Stimulated activated memory B cell treated with anti-CD40 and anti-IgM and Interleukin-4, amounts not matched to agents 10 μg/mL and 1 μg/mL and 100 μg/mL, for 72 hours (primary cell): ENCODE measurements around the gene UNC50.

Experiments
- ATAC-seq: fragments of 150-1000 bp; cut with Tn5 transposase; 2 replicates; pipeline ENCODE4 v1.10.0; 2021
- H3K27ac Mint-ChIP-seq: one replicate; pipeline ENCODE4 v1.8.0; 2022; ENCODE audit warnings: mild to moderate bottlenecking, mixed read lengths
- H3K27me3 Mint-ChIP-seq: one replicate; pipeline ENCODE4 v1.8.0; 2022; ENCODE audit warnings: mixed read lengths
- H3K36me3 Mint-ChIP-seq: one replicate; pipeline ENCODE4 v1.8.0; 2022; ENCODE audit warnings: mixed read lengths
- H3K4me1 Mint-ChIP-seq: one replicate; pipeline ENCODE4 v1.8.0; 2022; ENCODE audit warnings: mixed read lengths
- H3K4me3 Mint-ChIP-seq: one replicate; pipeline ENCODE4 v1.8.0; 2022; ENCODE audit warnings: mild to moderate bottlenecking, moderate library complexity, mixed read lengths
- H3K9me3 Mint-ChIP-seq: one replicate; pipeline ENCODE4 v1.8.0; 2022; ENCODE audit warnings: mixed read lengths

Gene UNC50

GRCh38 chr2:98608116-98608961 is at the start of gene UNC50, which contains the start of gene COA5:
UNC50 (plus strand) TSS chr2:98608589; CDS start chr2:98609760, 1,171 bp downstream.
COA5 (minus strand) TSS chr2:98608512; CDS start chr2:98608405, 107 bp downstream.
- H3K4me3 Mint-ChIP-seq = peak within 1 kb of the TSS; percentile 84
- H3K27ac Mint-ChIP-seq = peak within 1 kb of the TSS; percentile 97
- H3K36me3 Mint-ChIP-seq = peaks cover 11% of the 10 kb centered on the region
- no peaks in the 10 kb centered on the region for H3K27me3 Mint-ChIP-seq
- peaks cover 48% of the 10 kb centered on the region for H3K4me1 Mint-ChIP-seq
- peak; percentile 93 for ATAC-seq
- no peaks in the 10 kb centered on the region for H3K9me3 Mint-ChIP-seq

GRCh38 chr2:98558852-98559530 is 49.4 kb upstream of the UNC50 start:
- H3K4me1 Mint-ChIP-seq = peaks cover 48% of the 10 kb centered on the region
- peak overlapping the region; percentile 75 for H3K27ac Mint-ChIP-seq
- ATAC-seq = no peak
- peaks cover 45% of the 10 kb centered on the region for H3K36me3 Mint-ChIP-seq
- H3K27me3 Mint-ChIP-seq = no peaks in the 10 kb centered on the region
- H3K9me3 Mint-ChIP-seq = no peaks in the 10 kb centered on the region
- H3K4me3 Mint-ChIP-seq = no peak overlapping the region

GRCh38 chr2:98559581-98559980 is 48.8 kb upstream of the UNC50 start:
- no peak for ATAC-seq
- Mint-ChIP-seq H3K4me3 (no peak overlapping the region), H3K27ac (peak overlapping the region; percentile 75), H3K36me3 (peaks cover 43% of the 10 kb centered on the region), H3K27me3 (no peaks in the 10 kb centered on the region), H3K4me1 (peaks cover 42% of the 10 kb centered on the region), H3K9me3 (no peaks in the 10 kb centered on the region)

- Mint-ChIP-seq H3K9me3 (no peaks in the 10 kb centered on the region), H3K4me1 (peaks cover 35% of the 10 kb centered on the region), H3K27ac (peak overlapping the region; percentile 75), H3K27me3 (no peaks in the 10 kb centered on the region), H3K36me3 (peaks cover 37% of the 10 kb centered on the region), H3K4me3 (no peak overlapping the region)
- ATAC-seq = no peak
These were observed 48.1 kb upstream of the UNC50 start for GRCh38 chr2:98560256-98560771.

- Mint-ChIP-seq H3K9me3 (no peaks in the 10 kb centered on the region), H3K27me3 (no peaks in the 10 kb centered on the region), H3K4me3 (no peak overlapping the region), H3K36me3 (peaks cover 37% of the 10 kb centered on the region), H3K27ac (peak overlapping the region; percentile 75), H3K4me1 (peaks cover 28% of the 10 kb centered on the region)
- ATAC-seq = no peak
These were observed 47.4 kb upstream of the UNC50 start for GRCh38 chr2:98561018-98561417.

- no peak overlapping the region for H3K4me3 Mint-ChIP-seq
- ATAC-seq = no peak
- no peaks in the 10 kb centered on the region for H3K9me3 Mint-ChIP-seq
- peaks cover 19% of the 10 kb centered on the region for H3K4me1 Mint-ChIP-seq
- H3K27ac Mint-ChIP-seq = no peak overlapping the region
- no peaks in the 10 kb centered on the region for H3K27me3 Mint-ChIP-seq
- H3K36me3 Mint-ChIP-seq = peaks cover 48% of the 10 kb centered on the region
These were observed 46.3 kb upstream of the UNC50 start for GRCh38 chr2:98561902-98562695.

- H3K27ac Mint-ChIP-seq = no peak overlapping the region
These were observed 45.0 kb upstream of the UNC50 start for GRCh38 chr2:98563394-98563793.

GRCh38 chr2:98564541-98565132 is 43.8 kb upstream of the UNC50 start:
- no peak for ATAC-seq
- no peaks in the 10 kb centered on the region for H3K9me3 Mint-ChIP-seq
- H3K4me1 Mint-ChIP-seq = peaks cover 7% of the 10 kb centered on the region
- peaks cover 43% of the 10 kb centered on the region for H3K36me3 Mint-ChIP-seq
- H3K27ac Mint-ChIP-seq = no peak overlapping the region
- no peaks in the 10 kb centered on the region for H3K27me3 Mint-ChIP-seq
- H3K4me3 Mint-ChIP-seq = no peak overlapping the region

More at GRCh38 chr2:98563394-98563793, 45.0 kb upstream of the UNC50 start:
- peaks cover 46% of the 10 kb centered on the region for H3K36me3 Mint-ChIP-seq
- H3K4me3 Mint-ChIP-seq = no peak overlapping the region
- H3K4me1 Mint-ChIP-seq = peaks cover 13% of the 10 kb centered on the region
- no peaks in the 10 kb centered on the region for H3K9me3 Mint-ChIP-seq
- no peak for ATAC-seq
- H3K27me3 Mint-ChIP-seq = no peaks in the 10 kb centered on the region

GRCh38 chr2:98565286-98565860 is 43.0 kb upstream of the UNC50 start:
- no peaks in the 10 kb centered on the region for H3K9me3 Mint-ChIP-seq
- no peak for ATAC-seq
- H3K27me3 Mint-ChIP-seq = no peaks in the 10 kb centered on the region
- H3K27ac Mint-ChIP-seq = no peak overlapping the region
- peaks cover 51% of the 10 kb centered on the region for H3K36me3 Mint-ChIP-seq
- no peak overlapping the region for H3K4me3 Mint-ChIP-seq
- peaks cover 4% of the 10 kb centered on the region for H3K4me1 Mint-ChIP-seq

GRCh38 chr2:98565941-98566340 is 42.4 kb upstream of the UNC50 start:
- H3K27me3 Mint-ChIP-seq = no peaks in the 10 kb centered on the region
- peaks cover 54% of the 10 kb centered on the region for H3K36me3 Mint-ChIP-seq
- ATAC-seq = no peak
- no peak overlapping the region for H3K4me3 Mint-ChIP-seq
- no peak overlapping the region for H3K27ac Mint-ChIP-seq
- H3K4me1 Mint-ChIP-seq = peaks cover 4% of the 10 kb centered on the region
- no peaks in the 10 kb centered on the region for H3K9me3 Mint-ChIP-seq

GRCh38 chr2:98568161-98568956 is 40.0 kb upstream of the UNC50 start:
- H3K36me3 Mint-ChIP-seq = peaks cover 49% of the 10 kb centered on the region
- H3K4me3 Mint-ChIP-seq = no peak overlapping the region
- H3K4me1 Mint-ChIP-seq = peaks cover 4% of the 10 kb centered on the region
- H3K27me3 Mint-ChIP-seq = no peaks in the 10 kb centered on the region
- no peaks in the 10 kb centered on the region for H3K9me3 Mint-ChIP-seq
- H3K27ac Mint-ChIP-seq = no peak overlapping the region
- ATAC-seq = no peak

- ATAC-seq = peak; percentile 74
- Mint-ChIP-seq H3K4me1 (peaks cover 4% of the 10 kb centered on the region), H3K27me3 (no peaks in the 10 kb centered on the region), H3K4me3 (no peak overlapping the region), H3K9me3 (no peaks in the 10 kb centered on the region), H3K27ac (peak overlapping the region; percentile 1), H3K36me3 (peaks cover 54% of the 10 kb centered on the region)
These were observed 39.1 kb upstream of the UNC50 start for GRCh38 chr2:98569197-98569793.

- Mint-ChIP-seq H3K4me3 (no peak overlapping the region), H3K27me3 (no peaks in the 10 kb centered on the region), H3K9me3 (no peaks in the 10 kb centered on the region), H3K4me1 (peaks cover 4% of the 10 kb centered on the region), H3K27ac (peak overlapping the region; percentile 1), H3K36me3 (peaks cover 54% of the 10 kb centered on the region)
- no peak for ATAC-seq
These were observed 38.5 kb upstream of the UNC50 start for GRCh38 chr2:98569915-98570314.
